NCI-H1694 (cell line): ENCODE measurements around the gene PBRM1.
"Not testable (repeated sequence)": the region's sequence is repeated elsewhere in the genome, so short reads cannot be mapped to it uniquely, and the experiment has no call there.

Experiments
- DNase-seq: peaks from one replicate; lab custom pipeline; 2025; lab: John Stamatoyannopoulos, UW

Gene PBRM1

GRCh38 chr3:52536369-52537164, 149.1 kb downstream of the PBRM1 start, which contains the start of gene UQCC5:
UQCC5 (plus strand) TSS chr3:52536605; CDS start chr3:52536756, 151 bp downstream.
- DNase-seq: peak; percentile 68

GRCh38 chr3:52536112-52536368, 149.7 kb downstream of the PBRM1 start:
- DNase-seq: no peak

- DNase-seq: no peak
Measured at GRCh38 chr3:52535411-52536111, 150.2 kb downstream of the PBRM1 start.

- DNase-seq: no peak
Measured at GRCh38 chr3:52534281-52535183, 151.2 kb downstream of the PBRM1 start.

GRCh38 chr3:52533623-52534280, 152.0 kb downstream of the PBRM1 start, which contains the start of gene NT5DC2:
NT5DC2 (minus strand) TSS chr3:52533857; CDS start chr3:52533737, 120 bp downstream.
- no peak for DNase-seq

GRCh38 chr3:52532838-52533622, 152.7 kb downstream of the PBRM1 start:
- no peak for DNase-seq

- no peak for DNase-seq
Measured at GRCh38 chr3:52532517-52532837, 153.2 kb downstream of the PBRM1 start.

- DNase-seq: no peak
Measured at GRCh38 chr3:52531860-52532516, 153.7 kb downstream of the PBRM1 start.

GRCh38 chr3:52530918-52531826, 154.5 kb downstream of the PBRM1 start:
- DNase-seq: no peak

- no peak for DNase-seq
Measured at GRCh38 chr3:52529376-52530333, 156.1 kb downstream of the PBRM1 start.

- no peak for DNase-seq
Measured at GRCh38 chr3:52528586-52529375, 156.9 kb downstream of the PBRM1 start.

GRCh38 chr3:52527732-52528585, 157.8 kb downstream of the PBRM1 start:
- no peak for DNase-seq

- no peak for DNase-seq
Measured at GRCh38 chr3:52527039-52527731, 158.5 kb downstream of the PBRM1 start.

- DNase-seq: not testable (repeated sequence)
Measured at GRCh38 chr3:52526671-52527038, 159.1 kb downstream of the PBRM1 start.

GRCh38 chr3:52525680-52526561, 159.8 kb downstream of the PBRM1 start:
- DNase-seq: no peak
